ENCODE results near the gene BRAT1.

BRAT1 gene

DNA sequence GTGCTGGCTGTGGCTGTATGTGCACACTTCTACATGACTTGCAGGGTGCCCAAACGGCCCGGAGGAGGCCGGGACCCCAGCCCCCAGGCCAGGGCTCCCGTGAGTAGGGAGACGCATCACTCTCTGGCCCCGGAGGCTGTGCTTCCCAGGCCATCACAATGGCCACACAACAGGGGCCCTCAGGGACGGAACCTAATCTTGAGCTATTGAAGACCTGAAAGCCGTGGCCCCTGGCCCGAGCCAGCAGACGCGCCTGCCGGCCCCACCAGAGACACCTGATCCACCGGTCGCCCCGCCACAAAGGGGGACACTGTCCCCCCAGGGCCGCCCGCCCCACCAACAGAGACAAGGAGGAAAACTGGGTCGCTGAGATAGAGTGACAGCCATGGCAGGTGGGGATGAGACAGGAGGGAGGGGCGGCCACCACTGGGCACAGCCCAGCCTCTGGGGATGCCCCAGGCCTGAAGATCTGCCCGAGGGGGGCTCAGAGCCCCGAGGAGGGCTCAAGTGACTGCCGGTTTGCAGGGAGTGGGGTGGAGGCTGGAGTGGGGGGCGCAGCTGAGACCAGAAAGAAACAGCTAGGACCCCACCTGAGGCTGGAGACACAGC, 45.9 kb downstream of the BRAT1 start:
- no peak for DNase-seq

DNA sequence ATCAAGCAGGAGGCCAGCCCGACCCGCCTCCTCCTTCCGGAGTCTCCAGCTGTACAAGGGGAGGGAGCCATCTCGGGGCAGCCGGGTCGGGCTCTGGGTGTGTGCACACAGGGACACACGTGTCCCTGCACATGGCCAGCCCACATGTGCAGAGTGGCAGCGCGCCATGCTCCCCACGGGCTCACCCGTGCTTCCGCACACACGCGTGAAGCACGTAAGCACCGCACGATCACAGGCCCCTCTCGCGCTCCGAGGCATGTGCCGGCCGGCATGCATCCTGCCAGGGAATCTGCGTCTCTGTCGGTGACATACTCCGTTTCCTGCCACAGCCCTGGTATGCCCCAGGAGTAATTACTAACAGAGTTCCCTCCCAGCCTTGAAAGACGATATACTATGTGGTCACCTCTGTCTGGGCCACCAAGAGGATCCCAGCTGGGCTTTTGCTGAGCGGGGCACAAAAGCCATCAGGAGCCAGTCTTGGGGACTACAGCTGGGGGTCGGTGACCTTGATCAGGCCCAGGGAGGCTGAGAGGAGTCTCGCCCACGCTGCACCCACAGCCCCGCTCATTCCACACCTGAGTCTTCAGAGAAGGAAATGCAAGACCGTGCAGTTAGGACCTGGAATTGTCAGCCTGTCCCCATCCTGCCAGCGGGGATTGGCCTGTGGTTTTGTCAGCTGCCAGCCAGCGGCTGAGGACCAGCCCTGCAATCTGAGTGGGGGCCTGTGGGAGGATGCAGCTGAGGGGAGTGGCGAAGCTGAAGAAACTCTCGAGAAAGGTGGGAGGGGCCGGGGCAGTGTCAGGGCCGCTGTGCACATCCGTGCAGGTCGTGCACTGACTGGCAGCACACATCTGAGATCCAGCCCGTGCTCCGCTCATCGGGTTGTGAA, 46.8 kb downstream of the BRAT1 start:
- DNase-seq = peak; percentile 79

DNA sequence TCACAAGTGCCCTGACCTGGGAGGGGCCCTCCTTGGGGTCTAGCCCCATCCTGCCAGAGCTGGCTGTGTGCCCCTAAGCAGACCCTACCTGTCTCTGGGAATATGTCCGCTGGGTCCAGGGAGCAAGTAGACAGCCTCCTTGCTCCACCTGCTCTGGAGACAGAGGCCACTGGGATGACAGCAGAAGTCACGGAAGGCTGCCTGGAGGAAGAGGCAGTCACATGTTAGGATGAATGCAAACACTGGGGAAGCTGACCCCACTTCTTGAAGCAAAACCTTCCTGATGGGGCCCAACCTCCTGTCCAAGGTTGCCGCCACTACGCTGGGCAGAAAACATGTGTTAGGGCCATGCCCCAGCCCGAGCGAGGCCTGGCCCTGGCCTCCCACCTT, 47.4 kb downstream of the BRAT1 start:
- DNase-seq = no peak

DNA sequence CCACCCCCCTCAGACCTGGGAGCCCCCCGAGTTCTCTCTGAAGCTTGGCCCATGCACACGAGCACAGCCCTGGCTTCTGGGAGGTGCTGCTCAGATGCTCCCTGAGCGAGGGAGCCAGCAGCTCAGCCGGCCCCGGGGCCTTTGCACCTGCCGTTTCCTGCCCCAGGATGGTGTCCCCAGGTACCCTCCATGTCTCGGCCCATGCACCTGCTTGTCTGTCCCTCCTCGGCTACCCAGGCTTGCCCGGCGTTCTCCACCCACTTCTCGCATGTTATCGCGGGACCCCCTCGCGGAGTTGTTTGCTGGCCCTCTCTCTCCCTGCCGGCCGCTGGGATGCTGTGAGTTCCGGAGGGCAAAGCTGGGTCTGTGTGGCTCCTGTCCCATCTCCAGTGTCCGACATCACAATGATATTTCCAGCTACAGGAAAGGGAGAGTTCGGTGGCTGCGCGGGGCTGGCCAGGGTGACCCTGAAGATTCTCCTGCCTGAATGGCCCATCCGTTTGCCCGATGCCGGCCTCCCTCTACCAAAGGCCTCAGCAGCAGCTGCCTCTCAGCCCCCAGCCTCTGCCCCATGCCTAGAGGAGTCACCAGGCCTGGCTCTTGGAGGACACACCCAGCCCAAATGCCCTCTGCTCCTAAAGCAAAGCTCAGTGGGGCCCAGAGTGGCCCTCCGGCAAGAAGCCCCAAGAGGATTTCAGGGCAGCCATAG, 48.0 kb downstream of the BRAT1 start:
- no peak for DNase-seq

DNA sequence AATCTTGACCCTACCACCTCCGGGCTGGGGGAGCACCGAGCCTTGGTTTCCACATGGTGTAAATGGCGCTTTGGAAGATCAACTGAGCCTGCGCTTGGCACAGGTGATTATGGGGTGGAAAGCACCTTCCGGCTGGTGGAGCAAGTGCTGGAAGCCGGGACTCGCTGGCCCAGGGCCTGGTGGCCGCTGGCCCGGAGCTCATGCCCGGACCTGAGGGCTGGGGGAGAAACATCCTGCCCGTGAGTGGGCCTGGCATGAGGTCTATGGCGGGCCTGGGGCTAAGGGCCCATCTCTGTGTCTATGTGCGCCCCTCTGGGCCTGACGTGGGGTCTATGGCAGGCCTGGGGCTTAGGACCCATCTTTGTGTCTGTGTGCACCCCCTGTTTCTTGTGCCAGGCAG, 49.9 kb downstream of the BRAT1 start:
- DNase-seq = no peak

DNA sequence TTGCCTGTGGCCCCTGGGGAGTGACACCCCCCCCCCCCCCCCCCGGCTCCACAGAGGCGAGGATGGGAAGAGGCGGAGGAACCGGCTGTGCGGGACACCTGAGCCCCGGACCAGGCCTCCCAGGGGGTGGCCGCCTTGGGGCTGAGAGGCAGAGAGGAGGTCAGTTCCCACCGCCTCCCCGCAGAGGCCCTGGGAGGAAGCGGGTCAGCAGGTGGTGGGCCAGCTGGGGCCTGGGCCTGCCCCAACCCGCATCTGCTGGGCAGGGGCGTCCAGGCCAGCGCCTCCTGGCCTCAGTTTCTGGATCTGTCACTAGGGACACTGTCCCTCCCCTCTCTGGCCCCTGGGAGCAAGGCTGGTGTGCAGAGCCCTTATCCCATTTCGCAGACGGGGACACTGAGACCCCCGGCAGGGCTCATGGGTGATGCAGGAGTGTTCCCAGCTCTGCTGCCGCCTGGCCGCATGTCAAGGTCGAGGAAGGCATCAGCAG, 50.4 kb downstream of the BRAT1 start:
- DNase-seq = no peak

DNA sequence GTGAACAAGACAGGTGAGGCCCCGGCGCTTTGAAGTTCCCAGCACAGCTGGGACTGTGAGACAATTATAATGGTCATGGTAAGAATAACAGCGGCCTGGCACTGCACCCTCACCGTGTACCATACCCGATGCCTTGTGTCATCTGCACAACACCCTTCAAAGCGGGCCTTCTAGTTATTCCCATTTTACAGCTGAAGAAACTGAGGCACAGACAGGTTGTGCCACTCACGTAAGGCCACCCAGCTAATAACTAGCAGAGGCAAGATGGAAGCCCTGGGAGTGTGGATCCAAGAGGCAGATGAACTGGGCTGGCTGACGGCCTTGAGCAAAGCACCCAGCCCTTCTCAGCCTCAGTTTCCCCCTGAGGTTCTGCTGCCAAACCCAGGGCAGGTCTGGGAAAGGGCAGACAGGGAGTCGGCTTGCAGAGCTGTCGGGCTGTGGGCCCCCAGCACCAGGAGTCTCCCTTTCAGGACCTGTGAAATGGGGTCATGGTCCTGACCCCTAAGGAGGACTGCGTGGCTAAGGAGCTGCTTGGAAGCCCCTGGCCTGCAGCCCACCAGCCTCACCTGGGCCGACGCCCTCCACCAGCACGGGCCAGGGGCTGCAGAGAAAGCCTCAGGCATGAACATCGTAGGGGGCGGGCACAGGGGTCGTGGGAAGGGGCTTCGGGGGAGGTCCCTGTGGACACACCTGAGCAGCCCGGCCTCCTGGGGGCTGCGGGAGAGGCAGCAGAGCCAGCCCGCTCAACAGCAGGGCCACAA, 51.0 kb downstream of the BRAT1 start:
- no peak for DNase-seq

DNA sequence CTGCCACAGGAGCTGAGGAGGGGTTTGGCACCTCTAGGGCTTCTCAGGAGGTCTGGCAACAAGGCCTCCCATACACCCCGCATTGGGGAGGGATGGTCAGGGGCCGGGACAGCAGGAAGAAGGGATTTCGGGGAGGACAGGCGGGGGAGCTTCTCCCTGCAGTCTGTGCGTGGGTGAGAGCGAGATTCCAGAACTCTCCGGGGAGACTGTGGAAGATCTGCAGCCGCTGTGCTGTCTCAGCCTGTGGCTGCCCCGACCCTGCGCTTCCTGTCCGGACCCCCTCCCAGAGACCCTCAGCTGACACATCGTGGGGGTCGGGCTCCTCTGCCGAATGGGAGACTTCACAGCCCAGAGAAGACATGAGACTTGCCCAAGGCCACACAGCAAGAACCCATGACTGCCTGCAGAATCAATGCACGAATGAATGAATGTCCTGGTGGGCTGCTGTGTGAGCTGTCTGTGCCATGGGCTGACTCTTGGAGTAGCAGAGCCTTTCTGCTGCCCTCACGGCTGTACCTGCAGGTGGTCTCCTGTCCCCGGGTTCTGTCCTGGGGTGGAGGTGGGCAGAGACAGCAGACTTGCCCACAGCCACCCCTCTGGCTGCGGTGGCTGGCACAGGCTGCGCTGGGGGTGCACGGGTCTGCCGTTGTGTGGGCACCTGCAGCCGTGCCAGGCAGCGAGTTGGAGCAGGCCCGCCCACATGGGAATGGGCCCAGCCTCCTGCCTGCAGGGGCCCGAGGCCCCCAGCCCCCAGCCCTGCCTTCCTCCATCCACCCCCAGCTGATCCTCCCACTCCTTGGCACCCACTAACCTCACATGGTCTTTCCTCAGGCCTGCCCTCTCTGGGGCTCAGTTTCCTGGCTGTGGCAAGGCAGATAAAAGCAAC, 52.0 kb downstream of the BRAT1 start:
- DNase-seq = no peak

DNA sequence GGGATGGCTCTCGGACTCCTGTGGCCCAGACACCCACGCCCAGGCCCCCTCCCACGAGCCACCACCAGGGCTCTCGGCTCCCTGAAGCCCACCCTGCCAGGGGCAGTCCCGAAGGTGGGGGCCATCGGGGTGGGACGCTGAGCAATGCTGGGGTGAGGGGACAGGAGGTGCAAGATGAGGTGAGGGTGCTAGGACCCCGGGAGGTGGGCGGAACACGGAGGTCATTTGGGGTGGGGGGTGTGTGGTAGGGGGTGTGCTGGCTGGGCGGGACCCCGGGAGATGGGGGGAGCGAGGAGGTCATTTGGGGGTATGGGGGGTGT, 52.7 kb downstream of the BRAT1 start:
- no peak for DNase-seq

DNA sequence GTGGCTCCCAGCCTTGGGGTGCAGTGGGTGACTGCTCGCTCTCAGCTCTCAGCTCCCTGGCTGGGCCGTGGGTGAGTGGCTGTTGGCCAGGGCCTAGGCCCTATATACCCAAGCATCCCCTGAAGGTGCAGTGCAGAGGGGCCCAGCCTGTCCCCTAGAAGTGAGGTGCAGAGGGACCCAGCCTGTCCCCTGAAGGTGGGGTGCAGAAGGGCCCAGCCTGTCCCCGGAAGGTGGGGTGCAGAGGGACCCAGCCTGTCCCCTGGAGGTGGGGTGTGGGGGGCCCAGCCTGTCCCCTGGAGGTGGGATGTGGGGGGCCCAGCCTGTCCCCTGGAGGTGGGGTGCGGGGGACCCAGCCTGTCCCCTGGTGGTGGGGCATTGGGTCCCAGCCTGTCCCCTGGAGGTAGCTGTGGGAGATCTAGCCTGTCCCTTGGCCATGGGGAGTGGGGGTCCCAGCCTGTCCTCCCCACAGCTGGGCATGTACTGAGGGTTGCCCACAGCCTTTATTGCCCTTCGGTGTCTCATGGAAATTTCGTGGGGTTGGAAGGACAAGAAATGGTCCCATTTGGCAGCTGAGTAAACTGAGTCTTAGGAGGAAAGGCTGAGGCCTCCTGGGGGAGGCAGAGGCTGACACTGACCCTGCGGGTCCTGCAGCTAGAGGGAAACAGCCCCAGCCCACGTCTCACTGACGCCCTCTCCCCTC, 53.2 kb downstream of the BRAT1 start:
- no peak for DNase-seq

DNA sequence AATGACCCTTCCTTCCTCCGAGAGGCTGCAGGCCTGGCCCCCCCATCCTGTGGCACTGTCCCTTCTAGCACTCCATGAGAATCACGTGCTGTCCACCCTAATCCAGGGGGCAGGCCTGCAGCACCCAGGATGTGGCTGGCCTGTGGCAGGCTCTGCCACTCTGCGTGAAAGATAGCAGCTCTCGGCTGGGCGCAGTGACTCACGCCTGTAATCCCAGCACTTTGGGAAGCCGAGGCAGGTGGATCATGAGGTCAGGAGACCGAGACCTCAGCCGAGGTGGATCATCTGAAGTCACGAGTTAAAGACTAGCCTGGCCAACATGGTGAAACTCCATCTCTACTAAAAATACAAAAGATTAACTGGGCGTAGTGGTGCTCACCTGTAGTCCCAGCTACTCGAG, 54.6 kb downstream of the BRAT1 start:
- no peak for DNase-seq

DNA sequence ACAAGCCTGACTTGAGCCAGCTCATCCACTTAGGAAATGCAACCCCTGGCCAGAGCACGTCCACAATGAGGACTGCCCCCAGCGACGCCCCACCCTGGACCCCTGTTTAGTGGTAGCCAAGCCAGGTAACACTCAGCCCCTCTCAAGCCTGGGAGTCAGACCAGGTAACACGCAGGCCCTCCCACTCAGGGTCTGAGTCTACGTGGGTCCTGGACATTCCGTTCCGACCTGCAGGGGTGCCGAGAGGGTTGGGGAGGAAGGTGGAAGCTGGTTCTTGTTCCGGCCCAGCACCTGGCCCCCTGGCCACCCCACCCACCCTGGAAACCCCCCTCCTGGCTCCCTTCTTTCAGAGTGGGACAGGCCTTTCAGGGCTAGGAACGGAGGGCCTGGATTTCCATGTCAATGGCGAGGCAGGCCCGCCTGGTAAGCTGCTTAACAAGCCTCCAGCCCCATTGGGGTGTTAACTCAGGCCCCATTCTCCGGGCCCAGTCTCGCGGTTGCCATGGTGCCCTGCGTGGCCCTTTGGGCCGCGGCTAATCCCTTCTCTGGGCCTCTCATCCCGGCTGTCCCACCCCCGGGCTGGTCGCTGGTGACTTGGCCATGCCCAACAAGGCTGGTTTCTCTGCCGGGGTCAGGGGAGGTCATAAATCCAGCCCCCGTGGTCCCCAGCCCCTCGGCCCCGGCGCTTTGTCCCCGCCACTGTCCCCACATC, 55.4 kb downstream of the BRAT1 start:
- no peak for DNase-seq

DNA sequence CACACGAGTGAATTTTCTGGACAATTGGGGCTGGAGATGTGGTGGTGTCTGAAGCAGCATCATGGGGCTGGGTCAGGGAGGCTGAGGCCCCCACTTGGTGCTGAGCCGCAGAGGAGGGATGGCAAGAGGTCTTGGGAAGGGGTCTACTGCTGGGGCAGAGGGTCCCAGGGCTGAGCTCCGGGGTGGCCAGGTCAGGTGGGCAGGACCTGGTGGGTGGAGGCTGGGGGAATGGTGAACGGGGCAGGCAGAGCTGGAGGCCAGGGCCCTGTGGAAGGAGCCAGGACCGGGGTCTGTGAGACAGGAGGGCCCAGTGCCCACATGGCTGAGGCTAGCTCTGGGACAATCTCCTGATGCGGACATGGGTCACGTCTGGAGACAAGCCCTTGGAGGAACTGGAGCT, 56.1 kb downstream of the BRAT1 start:
- no peak for DNase-seq

DNA sequence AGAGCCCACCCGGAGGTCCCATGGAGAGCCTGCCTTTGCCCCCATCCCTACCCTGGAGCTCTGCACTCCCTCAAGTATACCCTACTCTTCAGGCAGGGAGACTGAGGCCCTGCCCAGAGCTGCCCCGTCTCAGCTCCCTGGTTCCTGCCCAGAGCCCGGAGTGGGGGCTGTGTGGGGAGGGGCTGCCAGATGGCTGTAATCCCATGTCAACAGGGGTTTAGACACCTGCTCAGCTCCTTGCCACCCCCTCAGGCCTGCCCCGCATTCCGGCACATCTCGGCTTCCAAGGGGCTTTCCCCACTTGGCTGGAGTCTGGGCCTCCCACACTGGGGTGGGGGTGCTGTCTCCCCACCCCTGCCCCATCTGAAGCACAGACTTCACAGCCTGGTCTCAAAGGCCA, 56.6 kb downstream of the BRAT1 start:
- no peak for DNase-seq

DNA sequence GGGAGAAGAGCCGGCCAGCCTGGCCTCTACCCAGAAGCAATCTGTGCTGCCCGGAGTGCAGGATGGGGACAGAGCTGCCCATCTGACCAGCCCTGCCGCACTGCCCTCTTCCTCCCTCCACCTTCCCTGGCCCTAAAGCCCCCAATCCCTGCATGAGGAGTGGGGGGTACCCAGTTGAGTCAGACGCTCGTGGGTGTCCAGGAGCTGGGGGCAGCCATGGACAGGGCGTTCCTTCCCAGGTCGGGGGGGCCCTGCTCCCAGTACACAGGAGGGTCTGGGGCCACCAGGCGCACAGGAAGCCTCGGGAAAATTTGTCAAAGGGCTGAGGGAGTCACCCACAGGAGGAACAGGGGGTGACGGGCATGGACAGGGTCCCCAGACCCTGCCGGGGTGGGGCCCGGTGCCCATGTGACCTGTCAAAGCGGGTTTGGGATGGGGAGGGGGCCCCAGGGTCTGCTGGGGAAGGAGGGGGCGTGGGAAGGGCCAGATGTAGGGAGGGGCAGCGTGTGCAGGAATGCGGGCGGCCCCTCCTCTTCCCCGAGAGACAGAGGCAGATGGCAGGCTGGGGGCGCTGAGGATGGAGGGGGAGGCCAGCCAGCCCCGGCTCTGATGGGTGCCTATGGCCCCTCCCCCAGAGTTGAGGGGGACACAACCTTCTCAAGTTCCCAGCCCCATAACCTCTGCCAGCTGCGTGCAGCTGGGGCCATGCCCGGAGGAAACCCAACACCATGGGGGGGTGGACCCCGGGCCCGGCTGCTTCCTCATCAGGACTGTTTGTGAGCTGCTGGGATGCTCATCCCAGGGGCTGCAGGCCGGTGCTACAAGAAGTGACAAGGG, 57.6 kb downstream of the BRAT1 start:
- peak; percentile 91 for DNase-seq

DNA sequence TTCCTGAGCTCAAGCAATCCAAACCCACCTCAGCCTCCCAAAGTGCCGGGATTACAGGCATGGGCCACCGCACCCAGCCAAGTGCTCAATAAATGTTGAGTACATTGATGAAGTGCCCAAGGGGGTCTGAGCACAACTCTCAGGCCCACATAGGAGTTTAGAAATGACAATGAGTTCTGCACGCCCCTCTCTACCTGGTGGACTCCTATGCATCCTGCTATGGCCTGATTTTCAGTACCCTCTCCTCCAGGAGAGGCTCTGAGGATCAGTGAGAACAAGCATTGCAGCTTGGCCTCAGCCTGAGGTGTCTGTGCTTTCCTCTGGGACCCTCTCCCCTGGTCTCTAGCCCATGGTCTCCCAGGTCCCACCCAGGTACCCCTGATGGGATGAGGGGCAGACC, 58.3 kb downstream of the BRAT1 start:
- DNase-seq = no peak

DNA sequence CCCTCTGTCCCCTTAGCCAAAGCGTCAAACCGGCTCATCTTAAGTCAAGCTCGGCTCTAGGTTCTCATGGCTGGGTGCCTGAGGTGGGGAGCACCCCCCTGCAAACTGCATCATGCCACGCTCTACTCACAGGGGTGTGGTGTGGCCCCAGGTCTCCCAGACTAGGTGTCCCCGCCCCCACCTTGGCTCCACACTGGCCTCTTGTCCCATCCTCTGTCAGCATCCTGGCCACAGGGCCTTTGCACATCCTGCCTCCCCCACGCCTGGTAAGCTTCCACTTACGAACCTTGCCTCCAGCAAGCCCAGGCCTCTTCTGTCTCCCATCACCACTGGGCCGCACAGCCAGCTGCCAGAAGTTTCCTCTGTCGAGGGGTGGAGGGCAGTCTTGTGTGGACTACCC, 58.9 kb downstream of the BRAT1 start:
- no peak for DNase-seq

DNA sequence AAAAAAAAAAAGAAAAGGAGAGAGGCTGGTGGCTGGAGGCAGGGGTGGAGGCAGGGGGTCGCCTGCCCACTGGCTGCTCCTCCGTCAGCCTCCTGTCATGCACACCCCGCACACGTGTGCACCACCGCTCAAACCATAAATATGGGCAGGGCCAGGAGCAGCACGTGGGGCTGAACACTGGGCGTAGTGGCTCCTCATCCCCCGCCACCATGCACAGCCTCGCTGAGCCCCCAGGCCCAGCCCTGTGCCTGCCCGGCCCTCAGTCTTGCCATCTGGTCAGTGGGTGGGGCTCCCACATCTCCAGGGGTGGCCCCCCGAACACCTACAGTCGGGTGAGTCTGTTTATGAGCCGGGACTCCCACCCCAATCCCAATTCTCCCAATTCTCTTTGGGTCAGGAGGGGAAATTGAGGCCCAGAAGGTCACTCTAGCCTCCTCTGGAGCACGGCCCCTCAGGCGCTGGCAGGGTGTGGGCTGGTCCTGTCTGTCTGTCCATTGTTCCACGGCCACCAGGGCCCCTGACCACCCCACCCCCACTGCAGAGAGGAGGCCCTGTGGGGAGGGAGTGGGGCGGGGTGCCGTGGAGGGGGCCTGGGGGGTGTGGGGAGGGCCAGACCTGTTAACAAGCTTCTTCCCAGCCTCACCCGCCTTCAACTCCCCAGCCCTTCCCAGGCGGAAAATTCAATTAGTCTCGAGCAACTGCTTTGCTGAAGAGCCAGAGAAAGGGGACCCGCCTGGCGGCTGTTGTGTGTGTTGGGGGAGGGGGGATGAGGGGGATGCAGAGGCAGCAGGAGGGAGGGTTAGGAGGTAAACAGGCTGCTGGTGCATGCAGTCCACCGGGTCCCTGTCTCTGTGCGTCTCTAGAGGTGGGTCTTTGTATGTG, 59.7 kb downstream of the BRAT1 start:
- peak; percentile 88 for DNase-seq
